Astrocyte of the cerebellum (primary cell): ENCODE results near the gene BRICD5.

Source experiments
- DNase-seq: peaks from one replicate; pipeline ENCODE4 v3.0.0-alpha.2; 2011; ENCODE audit warnings: low read depth
- H3K4me3 ChIP-seq: 2 replicates; pipeline ENCODE4 v1.5.1; 2011; ENCODE audit warnings: mild to moderate bottlenecking, low read depth, low read length, moderate library complexity
- in situ Hi-C: cut with HindIII; loops from 2 replicates; pipeline ENCODE4 v1.10.0; 2017; ENCODE audit warnings: low sequenced_read_pairs
- TF ChIP-seq, protein P1 (sequence below): IDR thresholded peaks from 2 replicates; pipeline ENCODE4 v1.5.1; 2012; ENCODE audit warnings: low read length, low read depth, moderate library complexity, mild to moderate bottlenecking; ENCODE audit errors: missing control alignments

BRICD5 gene

DNA sequence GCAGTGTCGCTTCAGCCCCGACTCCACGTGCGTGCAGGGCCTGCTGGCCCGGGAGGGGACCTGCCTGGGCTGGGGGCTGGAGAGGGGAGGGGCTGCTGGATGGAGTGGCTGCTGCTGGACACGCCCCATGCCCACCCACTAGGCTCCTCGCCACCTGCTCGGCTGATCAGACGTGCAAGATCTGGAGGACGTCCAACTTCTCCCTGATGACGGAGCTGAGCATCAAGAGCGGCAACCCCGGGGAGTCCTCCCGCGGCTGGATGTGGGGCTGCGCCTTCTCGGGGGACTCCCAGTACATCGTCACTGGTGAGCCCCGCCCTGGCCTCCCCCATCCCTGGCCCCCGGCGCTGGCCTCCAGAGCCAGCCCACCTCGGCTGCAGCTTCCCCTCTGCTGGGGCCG lies 2.4 kb downstream of the BRICD5 start:
- H3K4me3 ChIP-seq: no peak overlapping the region
- TF ChIP-seq, protein P1, sequence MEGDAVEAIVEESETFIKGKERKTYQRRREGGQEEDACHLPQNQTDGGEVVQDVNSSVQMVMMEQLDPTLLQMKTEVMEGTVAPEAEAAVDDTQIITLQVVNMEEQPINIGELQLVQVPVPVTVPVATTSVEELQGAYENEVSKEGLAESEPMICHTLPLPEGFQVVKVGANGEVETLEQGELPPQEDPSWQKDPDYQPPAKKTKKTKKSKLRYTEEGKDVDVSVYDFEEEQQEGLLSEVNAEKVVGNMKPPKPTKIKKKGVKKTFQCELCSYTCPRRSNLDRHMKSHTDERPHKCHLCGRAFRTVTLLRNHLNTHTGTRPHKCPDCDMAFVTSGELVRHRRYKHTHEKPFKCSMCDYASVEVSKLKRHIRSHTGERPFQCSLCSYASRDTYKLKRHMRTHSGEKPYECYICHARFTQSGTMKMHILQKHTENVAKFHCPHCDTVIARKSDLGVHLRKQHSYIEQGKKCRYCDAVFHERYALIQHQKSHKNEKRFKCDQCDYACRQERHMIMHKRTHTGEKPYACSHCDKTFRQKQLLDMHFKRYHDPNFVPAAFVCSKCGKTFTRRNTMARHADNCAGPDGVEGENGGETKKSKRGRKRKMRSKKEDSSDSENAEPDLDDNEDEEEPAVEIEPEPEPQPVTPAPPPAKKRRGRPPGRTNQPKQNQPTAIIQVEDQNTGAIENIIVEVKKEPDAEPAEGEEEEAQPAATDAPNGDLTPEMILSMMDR: no peak

DNA sequence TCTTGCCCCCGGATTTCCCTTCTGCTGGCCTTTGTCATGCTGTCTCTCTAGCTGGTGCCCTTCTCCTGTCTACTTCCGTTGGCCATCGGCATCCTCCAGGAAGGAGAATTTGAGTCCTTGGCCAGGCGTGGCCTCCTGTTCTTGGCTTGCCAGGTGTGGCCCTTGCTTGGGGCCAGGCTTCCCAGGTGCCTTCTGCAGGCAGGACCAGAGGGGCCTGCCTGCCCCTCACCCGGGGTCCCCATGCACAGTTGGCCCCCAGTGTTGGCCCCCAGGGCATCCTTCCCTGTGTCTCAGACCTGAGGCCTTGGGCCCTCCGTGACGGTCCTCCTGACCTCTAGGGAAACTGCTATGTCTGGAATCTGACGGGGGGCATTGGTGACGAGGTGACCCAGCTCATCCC lies 2.8 kb downstream of the BRICD5 start:
- H3K4me3 ChIP-seq: no peak overlapping the region
- DNase-seq: no peak
- in situ Hi-C loops: no loop called here
- TF ChIP-seq, protein P1: no peak

More for the DNA sequence above, 2.4 kb downstream of the BRICD5 start:
- DNase-seq: no peak
- in situ Hi-C loops: no loop called here

DNA sequence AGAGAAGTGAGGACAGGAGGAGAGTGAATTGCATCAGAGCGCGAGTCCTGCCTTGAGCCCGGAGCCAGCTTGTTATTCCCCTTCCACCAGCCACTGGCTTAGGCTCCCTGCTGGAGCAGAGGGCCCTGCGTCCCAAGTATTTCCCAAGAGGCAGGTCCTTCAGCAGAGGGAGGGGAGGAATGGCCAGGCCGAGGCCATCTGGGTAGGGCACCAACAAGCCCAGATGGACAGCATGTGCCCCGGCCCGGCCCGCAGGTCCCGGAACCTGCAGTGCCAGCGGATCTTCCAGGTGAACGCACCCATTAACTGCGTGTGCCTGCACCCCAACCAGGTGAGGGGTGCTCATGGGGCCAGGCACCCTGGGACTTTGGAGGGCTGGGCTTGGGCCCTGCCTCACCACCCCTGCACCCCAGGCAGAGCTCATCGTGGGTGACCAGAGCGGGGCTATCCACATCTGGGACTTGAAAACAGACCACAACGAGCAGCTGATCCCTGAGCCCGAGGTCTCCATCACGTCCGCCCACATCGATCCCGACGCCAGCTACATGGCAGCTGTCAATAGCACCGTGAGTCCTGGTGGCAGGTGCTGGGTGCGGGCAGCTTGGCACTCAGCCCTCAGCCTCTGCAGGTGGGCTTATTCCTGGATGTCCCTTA lies 3.8 kb downstream of the BRICD5 start:
- in situ Hi-C loops: no loop called here
- TF ChIP-seq, protein P1: no peak
- H3K4me3 ChIP-seq: no peak overlapping the region
- DNase-seq: no peak

DNA sequence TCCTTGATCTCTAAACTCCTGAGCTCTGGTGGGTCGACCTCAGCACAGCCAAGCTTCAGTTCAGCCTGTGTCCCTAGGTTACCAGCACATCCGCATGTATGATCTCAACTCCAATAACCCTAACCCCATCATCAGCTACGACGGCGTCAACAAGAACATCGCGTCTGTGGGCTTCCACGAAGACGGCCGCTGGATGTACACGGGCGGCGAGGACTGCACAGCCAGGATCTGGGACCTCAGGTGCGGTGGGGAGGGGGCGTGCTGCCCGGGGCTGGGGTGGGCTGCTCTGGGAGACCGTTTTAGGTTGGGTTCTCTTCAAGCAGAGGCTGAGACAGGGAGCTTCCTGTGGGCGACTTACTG lies 4.3 kb downstream of the BRICD5 start:
- H3K4me3 ChIP-seq: peak overlapping the region; percentile 67
- TF ChIP-seq, protein P1: no peak
- in situ Hi-C loops: no loop called here
- DNase-seq: no peak

DNA sequence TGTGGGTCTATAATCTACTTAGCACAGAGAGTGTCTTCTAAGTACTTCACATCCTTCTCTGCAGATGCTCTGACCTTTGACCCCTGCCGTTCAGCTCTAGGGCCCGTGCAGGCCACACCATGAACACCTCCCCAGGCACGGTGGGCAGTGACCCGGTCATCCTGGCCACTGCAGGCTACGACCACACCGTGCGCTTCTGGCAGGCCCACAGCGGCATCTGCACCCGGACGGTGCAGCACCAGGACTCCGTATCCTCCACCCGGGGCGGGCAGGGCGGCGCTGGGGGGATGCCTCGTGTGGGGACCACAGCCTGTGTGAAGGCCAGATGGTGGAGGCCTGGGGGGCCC lies 4.7 kb downstream of the BRICD5 start:
- peak overlapping the region; percentile 67 for H3K4me3 ChIP-seq
- no peak for DNase-seq
- in situ Hi-C loops: no loop called here
- TF ChIP-seq, protein P1: no peak

DNA sequence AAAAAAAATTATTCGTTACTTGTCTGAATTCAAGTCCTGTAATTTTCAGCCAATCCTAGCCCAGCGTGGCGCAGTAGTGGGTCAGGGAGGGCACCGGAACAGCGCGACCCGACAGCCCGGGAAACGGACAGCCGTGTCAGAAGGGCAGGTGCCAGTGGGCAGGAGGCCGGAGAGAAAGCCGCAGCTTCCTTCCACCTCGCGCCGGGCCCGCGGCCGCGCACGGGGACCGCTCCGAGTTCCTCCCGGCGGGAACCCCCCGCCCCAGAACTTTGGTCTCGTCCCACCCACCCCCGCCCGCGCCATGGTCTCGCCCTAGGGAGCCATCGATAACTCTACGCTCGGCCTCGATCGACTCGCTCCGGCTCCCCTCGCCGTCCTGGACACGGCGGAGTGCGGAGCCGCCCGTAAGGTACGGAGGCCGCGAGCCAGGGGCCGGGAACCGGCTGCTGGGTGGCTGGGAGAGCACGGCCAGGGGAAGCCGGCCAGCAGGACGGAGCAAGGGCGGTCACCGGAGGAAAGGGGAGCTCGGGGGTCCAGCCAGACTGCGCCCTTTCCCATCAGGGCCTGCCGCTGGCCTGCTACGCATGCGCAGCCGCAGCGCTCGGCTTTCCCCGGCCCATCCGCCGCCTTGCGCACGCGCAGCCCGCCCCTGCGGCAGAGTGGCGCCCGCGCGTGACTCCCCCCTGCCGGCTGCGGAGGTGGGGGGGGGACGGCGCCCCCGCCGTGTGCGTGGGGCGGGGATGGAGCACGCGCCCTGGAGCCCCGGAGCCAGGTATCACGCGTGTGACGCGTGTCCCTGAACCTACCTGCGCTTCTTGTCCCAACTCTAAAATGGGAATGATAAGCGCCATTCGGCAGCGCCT lies 5.3 kb downstream of the BRICD5 start, which contains the start of gene MLST8:
Gene MLST8, plus strand, starts transcription at position 351 of the 863 bp plus-strand sequence. CDS start 632 bp downstream, outside the sequence.
- peak within 1 kb of the TSS; percentile 67 for H3K4me3 ChIP-seq
- in situ Hi-C loops: no loop called here
- TF ChIP-seq, protein P1: peak; percentile 10
- peak; percentile 59 for DNase-seq
